Measurements from ENCODE around the gene MYH14.

MYH14 gene

GRCh38 chr19:50192463-50193211 lies 10.8 kb upstream of the MYH14 start:
- DNase-seq (ENCODE audit: low spot score): no peak

- DNase-seq (ENCODE audit: low spot score): no peak
Observed at GRCh38 chr19:50195224-50195623, 8.2 kb upstream of the MYH14 start.

- no peak for DNase-seq (ENCODE audit: low spot score)
Observed at GRCh38 chr19:50196322-50196932, 7.0 kb upstream of the MYH14 start.

GRCh38 chr19:50197348-50197747 lies 6.1 kb upstream of the MYH14 start:
- no peak for DNase-seq (ENCODE audit: low spot score)

GRCh38 chr19:50198431-50199258 lies 4.8 kb upstream of the MYH14 start:
- no peak for DNase-seq (ENCODE audit: low spot score)

- no peak for DNase-seq (ENCODE audit: low spot score)
Observed at GRCh38 chr19:50199259-50199555, 4.2 kb upstream of the MYH14 start.

GRCh38 chr19:50202386-50202785 lies 1.0 kb upstream of the MYH14 start:
- DNase-seq (ENCODE audit: low spot score): no peak

- no peak for DNase-seq (ENCODE audit: low spot score)
Observed at GRCh38 chr19:50202962-50203280, 501 bp upstream of the MYH14 start.

GRCh38 chr19:50204081-50204428 lies 633 bp downstream of the MYH14 start:
- no peak for DNase-seq (ENCODE audit: low spot score)

GRCh38 chr19:50204811-50205675 lies 1.6 kb downstream of the MYH14 start:
- no peak for DNase-seq (ENCODE audit: low spot score)

- DNase-seq (ENCODE audit: low spot score): no peak
Observed at GRCh38 chr19:50205681-50206138, 2.3 kb downstream of the MYH14 start.

GRCh38 chr19:50206191-50206590 lies 2.8 kb downstream of the MYH14 start:
- DNase-seq (ENCODE audit: low spot score): no peak

- no peak for DNase-seq (ENCODE audit: low spot score)
Observed at GRCh38 chr19:50207730-50208129, 4.3 kb downstream of the MYH14 start.

GRCh38 chr19:50209131-50209530 lies 5.7 kb downstream of the MYH14 start:
- no peak for DNase-seq (ENCODE audit: low spot score)

- no peak for DNase-seq (ENCODE audit: low spot score)
Observed at GRCh38 chr19:50210425-50210824, 7.0 kb downstream of the MYH14 start.

GRCh38 chr19:50213925-50214324 lies 10.5 kb downstream of the MYH14 start:
- no peak for DNase-seq (ENCODE audit: low spot score)

- no peak for DNase-seq (ENCODE audit: low spot score)
Observed at GRCh38 chr19:50214699-50215543, 11.5 kb downstream of the MYH14 start.

GRCh38 chr19:50215820-50216219 lies 12.4 kb downstream of the MYH14 start:
- DNase-seq (ENCODE audit: low spot score): no peak

GRCh38 chr19:50221087-50221486 lies 17.7 kb downstream of the MYH14 start:
- no peak for DNase-seq (ENCODE audit: low spot score)

- no peak for DNase-seq (ENCODE audit: low spot score)
Observed at GRCh38 chr19:50222691-50223438, 19.4 kb downstream of the MYH14 start.

- no peak for DNase-seq (ENCODE audit: low spot score)
Observed at GRCh38 chr19:50223439-50223716, 20.0 kb downstream of the MYH14 start.
